Measurements from ENCODE around the gene LRRC56.

DNA sequence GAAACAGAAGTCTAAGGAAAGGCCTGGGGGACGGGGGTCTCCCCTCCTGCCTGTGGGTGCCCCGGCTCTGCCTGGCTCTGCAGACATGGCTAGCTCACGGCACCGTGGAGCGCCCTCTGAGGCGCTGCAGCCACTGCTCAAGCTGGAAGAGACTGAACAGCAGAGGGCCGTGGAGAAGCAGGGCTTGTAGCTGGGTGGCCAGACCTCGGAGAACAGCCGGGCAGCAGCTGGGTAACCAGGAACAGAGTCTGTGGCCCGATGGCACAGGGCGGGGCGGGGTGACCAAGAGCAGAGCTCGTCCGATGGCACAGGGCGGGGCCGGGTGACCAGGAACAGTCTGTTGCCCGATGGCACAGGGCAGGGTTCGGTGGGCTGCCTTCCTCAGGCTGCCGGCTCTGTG is 48.3 kb upstream of the LRRC56 start:
- TF ChIP-seq, protein P1, sequence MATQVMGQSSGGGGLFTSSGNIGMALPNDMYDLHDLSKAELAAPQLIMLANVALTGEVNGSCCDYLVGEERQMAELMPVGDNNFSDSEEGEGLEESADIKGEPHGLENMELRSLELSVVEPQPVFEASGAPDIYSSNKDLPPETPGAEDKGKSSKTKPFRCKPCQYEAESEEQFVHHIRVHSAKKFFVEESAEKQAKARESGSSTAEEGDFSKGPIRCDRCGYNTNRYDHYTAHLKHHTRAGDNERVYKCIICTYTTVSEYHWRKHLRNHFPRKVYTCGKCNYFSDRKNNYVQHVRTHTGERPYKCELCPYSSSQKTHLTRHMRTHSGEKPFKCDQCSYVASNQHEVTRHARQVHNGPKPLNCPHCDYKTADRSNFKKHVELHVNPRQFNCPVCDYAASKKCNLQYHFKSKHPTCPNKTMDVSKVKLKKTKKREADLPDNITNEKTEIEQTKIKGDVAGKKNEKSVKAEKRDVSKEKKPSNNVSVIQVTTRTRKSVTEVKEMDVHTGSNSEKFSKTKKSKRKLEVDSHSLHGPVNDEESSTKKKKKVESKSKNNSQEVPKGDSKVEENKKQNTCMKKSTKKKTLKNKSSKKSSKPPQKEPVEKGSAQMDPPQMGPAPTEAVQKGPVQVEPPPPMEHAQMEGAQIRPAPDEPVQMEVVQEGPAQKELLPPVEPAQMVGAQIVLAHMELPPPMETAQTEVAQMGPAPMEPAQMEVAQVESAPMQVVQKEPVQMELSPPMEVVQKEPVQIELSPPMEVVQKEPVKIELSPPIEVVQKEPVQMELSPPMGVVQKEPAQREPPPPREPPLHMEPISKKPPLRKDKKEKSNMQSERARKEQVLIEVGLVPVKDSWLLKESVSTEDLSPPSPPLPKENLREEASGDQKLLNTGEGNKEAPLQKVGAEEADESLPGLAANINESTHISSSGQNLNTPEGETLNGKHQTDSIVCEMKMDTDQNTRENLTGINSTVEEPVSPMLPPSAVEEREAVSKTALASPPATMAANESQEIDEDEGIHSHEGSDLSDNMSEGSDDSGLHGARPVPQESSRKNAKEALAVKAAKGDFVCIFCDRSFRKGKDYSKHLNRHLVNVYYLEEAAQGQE (IDR thresholded peaks at IDR 0.05; ENCODE audit: insufficient read depth in 1 of 2, low read depth in 2 of 2, low read length in 2 of 2) = no peak
- TF ChIP-seq POLR2AphosphoS5 (IDR thresholded peaks at IDR 0.05; ENCODE audit: low read depth, low read length) (no peak), SIN3A (IDR thresholded peaks at IDR 0.05; ENCODE audit: borderline replicate concordance, insufficient read depth, low read length) (no peak)
